Caki2 (cell line): ENCODE data around the gene WDR86. TPM values are rescaled to one million over a fixed set of nuclear protein-coding genes. Genes with fewer than 3 reads are reported as not detected.

Experiments
- DNase-seq: peaks from one replicate; pipeline ENCODE4 v3.0.0-alpha.2; 2015; ENCODE audit warnings: low read depth
- in situ Hi-C: cut with HindIII; loops from 2 replicates; pipeline ENCODE4 v1.10.0; 2016; ENCODE audit warnings: low sequenced_read_pairs, low pct_unique_long_range_greater_than_20kb, mixed read lengths
- total RNA-seq: library from RNA; depleted of rRNA; stranded (reverse); fragments of >200 nt; shearing (Covaris generic); gene quantifications from 2 replicates; pipeline ENCODE4 v1.2.3, GENCODE V29; 2014; ENCODE audit warnings: low replicate concordance

WDR86 gene
- total RNA-seq, 1 experiment from 2014 or later, result not detected

GRCh38 chr7:151413241-151413640 is 3.4 kb upstream of the WDR86 start:
- DNase-seq, result no peak
- in situ Hi-C loops, result no loop called here

- DNase-seq, result no peak
- in situ Hi-C loops, result no loop called here
Measured at GRCh38 chr7:151412318-151412717, 2.5 kb upstream of the WDR86 start.

DNA sequence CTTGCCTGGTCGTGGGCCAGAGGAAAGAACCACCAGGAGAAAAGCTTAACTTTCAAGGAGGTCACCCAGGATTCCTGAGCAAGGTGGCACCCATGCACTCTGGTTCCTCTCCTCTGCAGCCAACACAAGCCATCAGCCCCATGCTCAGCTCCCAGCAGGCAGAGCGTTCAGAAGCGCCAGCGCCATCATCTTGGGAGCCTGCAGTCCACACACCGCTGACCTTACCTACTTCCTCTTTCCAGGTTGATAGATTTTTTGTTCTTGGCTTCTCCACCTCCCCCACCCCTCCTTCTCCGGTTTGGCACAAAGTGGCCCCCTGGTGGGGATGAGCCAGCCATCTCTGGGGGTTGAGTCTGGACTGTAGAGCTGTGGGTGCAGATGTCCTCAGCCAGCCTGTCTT is 1.7 kb upstream of the WDR86 start:
- no peak for DNase-seq
- in situ Hi-C loops, result no loop called here

- DNase-seq, result no peak
- in situ Hi-C loops, result no loop called here
Measured at GRCh38 chr7:151410405-151411390, 860 bp upstream of the WDR86 start.

DNA sequence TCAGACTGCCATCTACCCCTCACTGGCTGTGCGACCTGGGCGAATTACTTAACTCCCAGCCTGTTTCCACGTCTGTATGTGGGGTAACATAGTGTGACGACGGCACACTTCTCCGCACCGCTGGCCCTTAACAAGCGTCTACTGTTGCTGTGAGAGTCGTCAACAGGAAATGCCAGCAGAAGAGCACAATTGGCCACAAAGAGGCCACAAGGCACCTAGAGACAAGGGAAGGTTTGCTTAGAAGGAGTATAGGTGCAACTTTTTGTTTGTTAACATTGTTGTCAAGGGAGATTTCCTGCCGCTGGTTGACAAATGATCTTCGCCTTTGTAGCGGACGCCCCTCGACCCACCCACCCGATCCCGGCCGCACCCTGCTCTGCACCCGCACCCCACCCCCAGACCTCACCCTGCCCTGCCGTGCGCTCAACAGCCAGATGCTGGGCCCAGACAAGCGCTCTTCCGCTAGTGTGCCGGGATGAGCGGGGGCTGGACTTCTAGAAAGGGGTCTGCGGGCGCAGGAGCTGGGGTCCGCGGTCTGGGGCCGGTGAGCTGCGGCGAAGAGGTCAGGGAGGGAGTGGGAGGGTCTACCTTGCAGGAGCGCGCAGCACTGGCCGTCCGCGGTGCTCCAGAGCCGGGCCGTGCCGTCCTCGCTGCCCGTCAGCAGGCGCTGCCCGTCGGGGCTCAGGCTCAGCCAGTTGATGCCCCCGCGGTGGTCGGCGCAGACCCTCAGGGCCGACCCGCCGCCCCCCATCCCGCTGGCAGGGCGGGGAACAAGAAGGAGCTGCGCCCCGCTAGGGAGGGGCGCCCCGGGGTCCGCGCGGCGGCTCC is 785 bp downstream of the WDR86 start:
- in situ Hi-C loops, result no loop called here
- no peak for DNase-seq

- DNase-seq, result no peak
- in situ Hi-C loops, result no loop called here
Measured at GRCh38 chr7:151408498-151408838, 1.4 kb downstream of the WDR86 start.

GRCh38 chr7:151406886-151407583 is 2.8 kb downstream of the WDR86 start:
- in situ Hi-C loops, result no loop called here
- DNase-seq, result no peak

DNA sequence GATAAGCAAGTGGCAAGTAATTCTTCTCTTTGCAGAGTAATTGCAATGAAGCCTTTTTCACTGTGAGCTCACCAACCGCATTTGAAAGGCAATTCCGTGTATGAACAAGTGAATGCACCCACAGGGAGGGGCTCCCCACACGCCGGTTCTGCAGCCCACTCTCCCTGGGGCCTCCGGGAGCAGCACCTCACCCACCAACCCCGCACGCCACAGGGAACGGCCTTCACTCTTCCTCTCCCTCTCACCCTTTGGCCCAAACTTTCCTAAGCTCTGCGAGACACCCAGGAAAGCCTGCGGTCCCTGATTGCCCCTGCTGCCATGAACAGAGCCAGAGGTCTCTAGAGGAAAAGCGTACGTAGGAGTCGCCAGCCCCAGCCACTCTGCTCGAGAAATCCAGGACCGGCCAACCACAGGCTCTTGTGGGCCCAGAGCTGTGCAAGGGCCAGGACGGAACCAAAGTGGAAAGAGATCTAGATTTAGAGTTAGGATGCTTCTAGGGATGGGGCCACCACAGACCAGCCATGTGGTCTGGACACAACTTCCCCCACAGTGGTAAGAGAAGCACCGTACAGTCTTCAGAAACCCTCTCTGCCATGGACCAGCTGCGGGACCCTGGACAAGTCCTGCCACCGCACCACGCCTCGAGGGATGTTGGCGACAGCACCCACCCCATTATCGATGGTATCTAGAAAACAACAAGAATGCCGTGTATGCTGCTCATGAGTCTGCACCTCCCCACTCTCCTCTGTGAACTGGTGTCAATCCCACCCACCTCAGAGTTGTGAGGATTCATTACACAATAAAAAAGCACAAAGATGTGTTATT is 3.6 kb downstream of the WDR86 start:
- DNase-seq, result no peak

DNA sequence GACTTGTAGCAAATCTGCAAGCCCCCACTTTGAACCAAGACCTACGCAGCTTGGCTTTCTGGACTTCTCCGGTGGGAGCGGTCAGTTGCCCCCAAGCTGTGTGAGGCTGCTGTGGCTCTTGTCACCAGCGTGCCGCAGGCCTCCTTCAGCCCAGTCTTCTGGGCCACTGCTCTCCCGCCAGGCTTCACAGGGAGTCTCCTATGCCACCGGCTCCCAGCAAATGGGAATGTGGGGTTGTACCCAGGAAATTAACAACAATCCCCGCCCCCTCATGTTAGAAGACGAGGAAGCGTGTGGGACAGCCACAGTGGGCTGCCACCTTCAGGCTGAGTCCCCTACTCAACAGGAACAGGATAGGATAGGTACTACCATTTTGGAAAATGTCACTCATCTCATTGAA is 4.2 kb downstream of the WDR86 start:
- DNase-seq, result no peak
- in situ Hi-C loops, result no loop called here

More for the DNA sequence above, 3.6 kb downstream of the WDR86 start:
- in situ Hi-C loops, result no loop called here

GRCh38 chr7:151405056-151405455 is 4.8 kb downstream of the WDR86 start:
- in situ Hi-C loops, result no loop called here
- DNase-seq, result no peak

- DNase-seq, result no peak
Measured at GRCh38 chr7:151404216-151405011, 5.4 kb downstream of the WDR86 start.

DNA sequence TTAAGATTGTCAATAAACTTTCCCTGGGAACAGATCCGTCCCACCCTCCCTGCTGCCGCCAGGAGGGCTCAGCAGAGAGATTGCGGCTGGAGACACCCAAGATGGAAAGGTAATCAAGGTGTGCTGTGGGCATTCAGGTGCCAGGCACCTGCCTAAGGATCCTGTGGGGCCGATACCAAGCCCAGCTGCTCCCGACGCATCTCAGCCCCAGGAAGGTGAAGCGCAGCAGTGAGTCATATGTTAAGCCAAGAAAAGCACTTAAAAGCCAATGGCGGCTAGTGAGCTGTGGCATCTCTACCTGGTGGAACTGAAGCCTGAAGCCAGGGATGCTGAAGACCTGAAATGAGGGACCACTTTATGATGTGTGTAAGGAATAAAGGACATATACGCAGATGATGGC is 6.1 kb downstream of the WDR86 start:
- in situ Hi-C loops, result no loop called here
- no peak for DNase-seq

More at GRCh38 chr7:151404216-151405011, 5.4 kb downstream of the WDR86 start:
- in situ Hi-C loops, result no loop called here

DNA sequence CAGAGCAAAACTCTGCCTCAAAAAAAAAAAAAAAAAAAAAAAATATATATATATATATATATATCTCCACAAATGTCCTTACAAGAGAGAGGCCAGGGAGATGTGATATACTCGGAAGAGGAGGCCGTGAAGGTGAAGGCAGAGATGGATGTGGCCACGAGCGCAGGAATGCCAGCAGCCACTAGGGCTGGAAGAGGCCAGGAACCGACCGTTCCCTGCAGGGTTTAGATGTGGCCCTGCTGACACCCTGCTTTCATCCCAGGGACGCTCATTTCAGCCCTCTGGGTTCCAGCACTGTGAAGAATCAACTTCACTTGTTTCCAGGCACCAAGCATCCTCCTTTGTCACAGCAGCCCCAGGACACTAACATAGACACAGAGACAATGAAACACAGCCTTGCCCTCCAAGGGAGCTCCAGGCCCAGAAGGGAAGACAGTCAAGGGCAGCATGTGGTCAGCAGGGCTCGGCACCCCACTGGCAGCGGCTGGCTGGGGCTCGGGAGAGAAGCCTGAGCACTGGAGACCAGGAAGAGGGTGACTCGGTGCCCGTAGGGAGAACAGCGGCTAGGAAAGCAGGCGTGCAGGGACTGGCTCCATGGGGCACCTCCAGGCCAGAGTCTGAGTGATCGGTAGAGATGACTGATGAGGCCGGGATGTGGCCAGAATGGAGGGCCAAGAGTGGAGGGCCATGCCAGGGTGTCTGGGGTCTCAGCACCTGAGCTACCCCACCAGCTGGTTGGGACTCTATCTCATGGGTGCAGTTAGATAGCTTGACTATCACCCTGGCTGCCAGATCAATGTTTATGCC is 7.6 kb downstream of the WDR86 start:
- in situ Hi-C loops, result no loop called here
- DNase-seq, result no peak

DNA sequence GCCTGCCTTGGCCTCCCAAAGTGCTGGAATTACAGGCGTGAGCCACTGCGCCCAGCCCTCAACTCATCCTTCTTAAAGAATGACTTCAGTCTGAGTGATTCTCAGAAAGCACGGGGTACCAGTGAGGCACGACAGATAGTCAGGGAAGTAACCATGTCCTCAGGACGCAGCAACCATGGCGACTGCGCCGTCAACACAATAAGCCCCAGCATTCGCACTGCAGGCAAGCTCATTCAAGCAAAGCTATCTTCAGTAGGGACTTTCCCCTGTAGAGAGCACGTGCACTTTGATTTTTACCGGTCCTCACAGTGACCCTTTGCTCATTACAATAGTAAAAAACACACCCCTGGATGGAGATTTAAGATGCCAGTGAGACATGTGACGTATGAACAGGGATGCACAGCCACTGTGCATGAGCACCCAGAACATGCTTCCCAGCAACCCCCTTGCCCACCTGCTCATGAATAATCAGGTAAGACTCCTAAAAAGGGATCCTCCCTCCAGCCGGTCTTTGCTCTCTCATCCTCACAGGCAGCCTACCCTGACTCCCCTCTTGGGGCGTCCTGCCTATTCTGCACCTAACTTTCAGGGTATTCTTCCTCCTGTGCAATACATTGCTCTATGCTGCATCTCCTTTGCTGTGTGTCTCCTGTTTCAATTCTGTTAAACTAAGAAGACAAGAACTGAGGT is 9.1 kb downstream of the WDR86 start:
- in situ Hi-C loops, result no loop called here

DNA sequence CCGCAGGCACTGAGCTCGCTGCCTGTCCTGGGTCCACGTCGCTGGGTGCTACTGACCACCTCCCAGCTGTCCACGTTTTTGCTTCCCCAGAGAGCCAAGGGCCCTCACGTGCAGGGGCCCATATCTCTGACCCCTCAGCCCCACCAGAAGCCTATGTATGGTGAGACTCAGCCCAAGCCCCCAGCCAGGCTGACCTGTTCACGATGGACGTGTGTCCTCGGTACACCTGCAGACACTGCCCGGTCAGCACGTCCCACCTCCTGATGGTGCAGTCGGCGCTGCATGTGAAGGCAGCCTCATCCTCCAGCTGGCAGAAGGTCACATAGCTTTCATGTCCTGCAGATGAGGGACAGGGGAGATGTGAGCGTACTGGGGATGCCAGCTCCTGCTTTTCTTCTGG is 9.9 kb downstream of the WDR86 start:
- no peak for DNase-seq

More for the DNA sequence above, 9.1 kb downstream of the WDR86 start:
- peak; percentile 67 for DNase-seq

DNA sequence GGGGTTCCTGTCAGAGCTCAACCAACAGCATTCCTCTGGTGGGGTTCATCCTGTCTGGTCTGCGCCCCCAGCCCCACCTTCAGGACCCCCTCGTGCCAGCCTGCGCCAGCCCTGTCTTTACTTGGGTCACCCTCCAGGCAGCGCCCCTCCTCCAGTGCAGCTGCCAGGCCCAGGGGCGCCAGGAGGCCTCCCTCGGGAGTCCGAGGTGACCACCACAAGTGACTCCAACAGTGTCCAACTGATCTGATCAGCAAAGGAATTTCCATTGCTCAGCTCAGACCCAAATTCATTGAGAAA is 10.6 kb downstream of the WDR86 start:
- DNase-seq, result no peak
- in situ Hi-C loops, result no loop called here

More for the DNA sequence above, 9.9 kb downstream of the WDR86 start:
- in situ Hi-C loops, result no loop called here
